Activated naive CD4-positive, alpha-beta T cell treated with anti-CD3 and anti-CD28 coated beads, Interleukin-2, amount 50 U/mL, for 72 hours (primary cell): Measurements from ENCODE around the gene PSTPIP1. TPM values are rescaled to one million over a fixed set of nuclear protein-coding genes. Genes with fewer than 3 reads are reported as not detected.

Experiments
- ATAC-seq, 2 donors: fragments of 150-1000 bp; cut with Tn5 transposase; 2 replicates each; pipeline ENCODE4 v1.10.0; 2021; ENCODE audit warnings: mild to moderate bottlenecking in 2 of 2, moderate library complexity in 2 of 2
- DNase-seq, 2 donors: peaks; one replicate each; pipeline ENCODE4 v3.0.0; 2021 to 2022; ENCODE audit warnings: low spot score in 2 of 2
- H3K27ac Mint-ChIP-seq, 2 donors: one replicate each; pipeline ENCODE4 v1.8.0; 2022; ENCODE audit warnings: mild to moderate bottlenecking in 2 of 2, mixed read lengths in 2 of 2
- H3K36me3 Mint-ChIP-seq, 2 donors: one replicate each; pipeline ENCODE4 v1.8.0; 2022; ENCODE audit warnings: mixed read lengths in 2 of 2
- H3K9me3 Mint-ChIP-seq, 2 donors: one replicate each; pipeline ENCODE4 v1.8.0; 2022; ENCODE audit warnings: mixed read lengths in 2 of 2
- total RNA-seq, 2 donors: library from RNA; stranded (reverse); gene quantifications; one replicate each; pipeline ENCODE4 v1.2.3, GENCODE V29; 2022

The PSTPIP1 gene
- total RNA-seq, 2 donors from 2014 or later = 95.5 to 149 TPM

DNA sequence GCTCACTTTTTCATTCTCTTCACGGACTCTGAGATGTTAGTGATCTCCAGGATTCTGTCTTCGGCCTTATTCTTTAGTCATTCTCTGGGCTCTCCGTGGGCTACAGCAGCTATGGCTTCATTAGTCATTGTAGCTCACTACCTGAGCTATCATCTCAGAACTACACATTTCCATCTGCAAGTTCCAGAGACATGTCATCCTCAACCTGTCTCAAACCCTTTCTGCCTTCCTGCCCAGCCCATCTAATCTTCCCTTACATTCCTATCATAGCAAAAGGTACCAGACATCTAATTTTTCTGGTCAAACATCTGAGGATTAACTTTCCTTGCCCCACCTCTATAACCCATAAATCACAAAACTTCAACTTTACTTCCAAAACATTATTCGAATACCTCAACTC is 62.8 kb downstream of the PSTPIP1 start:
- peak in 1 of 2 donors; percentile 81 for ATAC-seq
- Mint-ChIP-seq H3K9me3 (no peaks in the 10 kb centered on the region), H3K36me3 (no peaks in the 10 kb centered on the region), H3K27ac (no peak overlapping the region)
- DNase-seq = no peak

DNA sequence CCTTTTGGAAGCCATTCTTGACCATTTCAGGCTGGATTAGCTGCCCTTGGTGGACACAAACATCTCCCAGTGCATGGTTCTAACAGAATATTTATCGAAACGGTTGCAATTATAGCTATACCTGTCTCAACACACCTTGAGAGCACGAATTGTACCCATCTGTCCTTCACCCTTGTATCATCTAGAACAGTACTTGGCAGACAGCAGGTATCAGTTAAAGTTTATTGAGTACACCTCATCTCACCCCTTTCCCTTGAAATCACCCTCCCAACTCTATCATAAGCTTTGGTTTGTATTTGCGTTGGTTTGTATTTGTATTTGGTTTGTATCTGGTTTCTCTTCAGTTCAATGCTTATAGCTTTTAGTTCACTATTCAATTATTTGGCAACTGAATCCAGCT is 63.5 kb downstream of the PSTPIP1 start:
- H3K9me3 Mint-ChIP-seq = no peaks in the 10 kb centered on the region
- H3K27ac Mint-ChIP-seq = no peak overlapping the region
- no peaks in the 10 kb centered on the region for H3K36me3 Mint-ChIP-seq
- DNase-seq (no peak), ATAC-seq (no peak)

DNA sequence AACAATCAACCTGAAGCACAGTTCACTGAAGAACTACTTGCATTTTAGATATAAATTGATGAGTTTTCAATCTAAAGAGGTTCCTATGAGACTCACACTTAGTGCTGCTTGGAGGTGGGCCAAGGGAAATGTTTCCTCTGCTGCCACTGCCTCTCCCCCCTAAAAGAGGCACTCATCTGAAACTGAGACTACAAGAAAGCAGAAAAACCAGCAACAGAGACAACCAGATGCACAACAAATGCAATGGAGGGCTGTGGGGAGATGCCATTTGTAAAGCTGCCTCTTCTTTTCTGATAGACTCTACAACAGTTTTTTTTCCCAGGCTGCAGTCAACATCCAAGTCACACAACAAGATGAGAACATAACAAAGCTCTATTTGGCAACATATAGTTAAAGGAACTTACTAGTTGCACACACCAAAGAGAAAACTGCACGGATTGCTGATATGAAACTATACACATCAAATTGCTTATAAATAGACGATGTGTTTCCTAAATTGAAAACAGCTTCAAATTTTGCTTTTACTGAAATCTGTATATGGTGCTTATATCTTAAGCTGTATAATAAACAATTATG is 64.9 kb downstream of the PSTPIP1 start:
- DNase-seq (no peak), ATAC-seq (peak in 1 of 2 donors; percentile 29)
- peak overlapping the region in 1 of 2 donors; percentile 38 for H3K27ac Mint-ChIP-seq
- no peaks in the 10 kb centered on the region for H3K36me3 Mint-ChIP-seq
- no peaks in the 10 kb centered on the region for H3K9me3 Mint-ChIP-seq

DNA sequence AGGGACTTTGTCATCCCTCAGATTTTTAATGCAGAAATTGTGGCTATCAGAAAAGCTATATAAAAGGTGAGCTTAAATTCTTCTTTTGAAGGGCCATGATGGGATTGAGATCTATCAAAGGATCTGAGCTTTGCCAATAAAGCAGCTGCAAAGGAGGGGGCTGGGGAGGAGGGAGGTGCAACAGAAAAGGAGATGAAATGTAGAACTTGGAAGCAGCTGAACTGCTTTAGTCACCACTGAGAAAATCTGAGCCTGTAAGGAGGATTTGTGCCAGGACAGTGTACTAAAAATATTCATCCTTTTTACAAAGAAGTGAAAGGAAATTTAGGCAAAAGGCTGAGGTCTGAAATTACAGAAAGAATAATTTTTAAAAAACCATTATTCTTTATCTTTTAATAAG is 65.6 kb downstream of the PSTPIP1 start:
- H3K36me3 Mint-ChIP-seq = no peaks in the 10 kb centered on the region
- no peak overlapping the region for H3K27ac Mint-ChIP-seq
- ATAC-seq (no peak), DNase-seq (no peak)
- no peaks in the 10 kb centered on the region for H3K9me3 Mint-ChIP-seq

DNA sequence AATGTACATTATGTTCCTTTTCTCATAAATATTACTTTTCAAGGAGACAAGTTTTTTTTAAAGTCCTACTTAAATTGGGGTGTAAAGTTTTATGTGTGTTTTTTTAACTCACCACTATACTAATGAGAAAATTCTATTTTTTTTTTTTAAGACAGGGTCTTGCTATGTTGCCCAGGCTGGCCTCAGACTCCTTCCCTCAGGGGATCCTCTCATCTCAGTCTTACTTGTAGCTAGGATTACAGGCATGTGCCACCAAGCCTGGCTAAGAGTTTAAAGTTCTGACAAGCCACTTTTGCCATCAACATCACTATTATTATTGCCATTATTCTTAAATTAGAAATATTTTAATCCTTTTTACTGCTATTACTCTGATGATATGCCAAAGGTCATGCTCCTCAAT is 68.3 kb downstream of the PSTPIP1 start:
- DNase-seq (no peak), ATAC-seq (no peak)
- H3K36me3 Mint-ChIP-seq = no peaks in the 10 kb centered on the region
- H3K27ac Mint-ChIP-seq = no peak overlapping the region
- H3K9me3 Mint-ChIP-seq = no peaks in the 10 kb centered on the region

DNA sequence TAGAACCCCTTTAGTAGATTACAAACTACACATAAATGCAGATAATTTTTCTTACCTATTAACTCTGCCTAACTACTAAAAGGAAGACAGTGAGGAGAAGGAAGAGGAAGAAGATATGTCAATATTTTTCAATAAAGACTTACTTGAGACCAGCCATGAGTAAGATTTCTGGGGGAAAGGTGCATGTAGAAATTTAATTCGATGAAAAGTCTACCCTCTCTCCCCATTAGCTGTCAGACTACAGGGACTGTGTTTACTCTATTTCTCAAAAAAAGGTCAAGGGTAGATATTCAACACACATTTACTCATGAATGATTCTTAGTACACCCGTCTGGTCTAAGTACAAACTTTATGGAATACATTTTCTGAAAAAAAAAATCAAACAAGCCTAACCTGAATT is 69.1 kb downstream of the PSTPIP1 start:
- no peaks in the 10 kb centered on the region for H3K36me3 Mint-ChIP-seq
- H3K27ac Mint-ChIP-seq = no peak overlapping the region
- H3K9me3 Mint-ChIP-seq = no peaks in the 10 kb centered on the region
- DNase-seq = no peak
- ATAC-seq = no peak

DNA sequence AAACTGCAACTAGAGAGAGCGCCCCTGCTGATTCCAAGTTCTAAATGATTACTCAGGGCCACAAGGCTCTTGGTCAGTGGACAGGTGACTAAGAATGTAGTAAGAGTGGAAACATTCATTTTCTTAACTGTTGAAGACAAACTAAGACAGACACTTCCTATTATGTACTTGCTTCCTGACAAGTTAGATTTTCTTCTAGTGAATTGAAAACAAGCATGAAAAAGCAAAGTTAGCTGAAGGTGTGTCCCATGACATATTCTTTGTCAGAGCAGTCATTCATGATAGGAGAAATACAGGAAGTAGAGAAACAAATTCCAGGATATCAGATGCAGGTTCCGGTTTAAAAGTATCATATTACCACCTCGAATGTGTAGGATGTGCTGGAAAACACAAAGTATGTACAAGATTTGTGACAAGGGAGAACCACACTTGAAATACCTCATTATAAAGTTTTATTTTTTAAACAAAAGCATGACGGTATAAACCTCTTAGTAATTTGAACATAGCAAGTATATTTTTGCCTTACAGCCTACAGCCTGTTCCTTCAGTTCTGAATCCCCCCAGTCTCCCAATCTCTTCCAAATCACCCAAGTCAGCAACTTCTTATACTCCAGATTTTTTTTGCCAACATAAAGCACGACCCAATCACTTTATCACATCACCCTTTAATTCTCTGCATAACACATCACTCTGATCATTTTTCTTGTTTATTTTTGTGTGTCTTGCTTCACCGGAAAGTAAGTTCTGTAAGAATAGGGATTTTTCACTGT is 69.8 kb downstream of the PSTPIP1 start:
- H3K36me3 Mint-ChIP-seq = peaks cover 0 to 5% of the 10 kb centered on the region in 2 donors
- H3K27ac Mint-ChIP-seq = no peak overlapping the region
- H3K9me3 Mint-ChIP-seq = no peaks in the 10 kb centered on the region
- DNase-seq (no peak), ATAC-seq (peak; percentile 52 to 53)

DNA sequence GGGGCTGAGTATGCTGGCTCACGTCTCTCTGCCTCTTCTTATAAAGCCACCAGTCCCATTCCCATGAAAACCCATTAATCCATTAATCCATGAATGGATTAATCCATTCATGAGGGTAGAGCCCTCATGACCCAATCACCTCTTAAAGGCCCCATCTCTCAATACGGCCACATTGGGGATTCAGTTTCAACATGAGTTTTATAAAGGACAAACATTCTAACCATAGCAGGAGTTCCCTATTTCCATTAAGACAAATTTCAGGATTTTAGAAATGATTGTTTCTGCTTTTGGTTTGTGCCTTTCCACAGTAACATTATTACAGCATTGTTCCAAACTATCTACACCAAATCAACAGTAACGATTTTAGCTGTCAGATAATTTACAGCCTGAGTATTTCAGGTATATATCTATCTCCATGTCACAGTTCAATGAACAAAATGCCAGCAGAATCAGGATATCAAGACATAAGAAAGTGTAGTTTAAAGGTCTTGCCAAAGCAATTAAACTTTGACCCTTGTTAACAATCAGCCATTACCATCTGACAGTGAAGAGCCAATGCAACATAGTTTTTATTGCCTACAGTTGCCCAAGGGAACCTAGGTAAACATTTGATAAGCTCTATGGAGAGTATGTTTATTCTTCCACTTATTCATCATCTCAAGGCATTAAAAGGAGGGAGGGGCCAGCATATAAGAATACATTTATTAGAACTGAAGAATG is 72.2 kb downstream of the PSTPIP1 start:
- DNase-seq (no peak), ATAC-seq (no peak)
- no peaks in the 10 kb centered on the region for H3K9me3 Mint-ChIP-seq
- H3K36me3 Mint-ChIP-seq = peaks cover 0 to 7% of the 10 kb centered on the region in 2 donors
- H3K27ac Mint-ChIP-seq = no peak overlapping the region

DNA sequence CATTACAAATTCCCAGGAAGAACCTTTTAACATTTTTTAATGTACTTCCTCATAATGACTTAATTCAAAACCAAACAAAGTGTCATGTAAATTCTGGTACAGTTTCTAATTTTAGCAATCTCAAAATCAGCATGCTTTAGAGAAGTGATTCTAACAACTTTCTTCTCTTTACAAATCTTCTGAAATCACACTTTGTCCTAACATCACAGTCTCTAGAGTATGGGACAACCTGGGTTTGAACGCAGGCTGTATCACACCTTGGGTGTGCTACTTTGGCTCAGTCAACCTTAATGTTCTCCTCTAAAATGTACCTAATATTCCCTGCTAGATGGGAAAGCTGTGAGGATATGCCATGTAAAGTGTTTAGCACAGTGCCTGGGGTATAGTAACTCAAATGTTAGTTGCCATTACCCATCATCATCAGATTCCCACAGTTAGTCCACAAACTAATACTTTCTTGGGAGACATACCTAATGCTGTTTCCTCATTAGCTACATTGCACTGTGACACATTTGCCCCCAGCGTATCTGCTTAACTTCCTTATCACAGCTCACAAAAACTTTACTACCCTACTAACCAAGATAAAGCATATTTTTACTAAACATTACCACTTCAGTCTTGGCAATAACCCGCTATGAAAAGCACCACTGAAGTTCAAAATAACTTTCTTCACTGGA is 72.9 kb downstream of the PSTPIP1 start:
- H3K36me3 Mint-ChIP-seq = peaks cover 0 to 7% of the 10 kb centered on the region in 2 donors

DNA sequence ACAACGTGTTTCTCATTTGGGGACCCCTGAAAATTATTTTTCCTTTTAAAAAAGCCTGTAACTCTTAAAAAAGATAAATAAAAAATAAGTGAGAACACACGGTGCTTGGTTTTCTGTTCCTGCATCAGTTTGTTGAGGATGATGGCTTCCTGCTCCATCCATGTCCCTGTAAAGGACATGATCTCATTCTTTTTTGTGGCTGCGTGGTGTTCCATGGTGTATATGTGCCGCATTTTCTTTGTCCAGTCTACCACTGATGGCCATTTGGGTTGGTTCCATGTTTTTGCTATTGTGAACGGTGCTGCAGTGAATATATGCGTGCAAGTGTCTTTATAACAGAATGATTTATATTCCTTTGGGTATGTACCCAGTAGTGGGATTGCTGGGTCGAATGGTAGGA is 73.7 kb downstream of the PSTPIP1 start:
- ATAC-seq = no peak
- H3K27ac Mint-ChIP-seq = no peak overlapping the region

More for the DNA sequence above, 72.9 kb downstream of the PSTPIP1 start:
- Mint-ChIP-seq H3K9me3 (no peaks in the 10 kb centered on the region), H3K27ac (no peak overlapping the region)
- DNase-seq (no peak), ATAC-seq (no peak)

DNA sequence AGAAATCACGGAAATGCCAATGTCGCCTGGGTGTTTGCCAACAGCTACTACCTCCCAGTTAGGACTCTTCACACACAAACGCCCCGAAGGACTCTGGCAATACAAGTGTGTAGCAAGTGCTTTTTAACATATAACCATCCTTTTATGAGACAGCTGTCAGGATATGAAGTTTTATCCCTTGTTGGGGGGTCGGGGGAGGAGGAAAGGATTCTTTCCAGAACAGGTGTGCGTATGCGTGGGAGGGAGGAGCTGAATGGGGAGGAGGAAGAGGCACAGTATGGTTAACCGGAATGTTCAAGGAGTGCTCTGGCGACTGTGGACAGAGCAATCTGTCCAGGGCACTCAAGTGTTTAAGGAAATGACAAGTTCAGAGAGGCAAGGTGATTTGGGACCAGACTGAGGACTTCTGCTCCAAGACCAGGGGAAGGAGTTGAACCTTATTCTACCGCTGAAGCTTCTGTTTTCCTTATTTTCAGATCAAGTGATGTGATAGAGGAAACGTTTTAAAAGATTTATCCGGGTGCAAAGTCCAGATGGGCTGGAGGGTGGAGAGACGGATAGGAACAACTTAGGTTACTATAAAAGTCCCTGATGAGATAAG is 74.7 kb downstream of the PSTPIP1 start:
- Mint-ChIP-seq H3K27ac (peak overlapping the region; percentile 28 to 83), H3K9me3 (no peaks in the 10 kb centered on the region), H3K36me3 (peaks cover 0 to 7% of the 10 kb centered on the region in 2 donors)
- DNase-seq (no peak), ATAC-seq (no peak)

More for the DNA sequence above, 73.7 kb downstream of the PSTPIP1 start:
- Mint-ChIP-seq H3K36me3 (peaks cover 0 to 7% of the 10 kb centered on the region in 2 donors), H3K9me3 (no peaks in the 10 kb centered on the region)
- no peak for DNase-seq

DNA sequence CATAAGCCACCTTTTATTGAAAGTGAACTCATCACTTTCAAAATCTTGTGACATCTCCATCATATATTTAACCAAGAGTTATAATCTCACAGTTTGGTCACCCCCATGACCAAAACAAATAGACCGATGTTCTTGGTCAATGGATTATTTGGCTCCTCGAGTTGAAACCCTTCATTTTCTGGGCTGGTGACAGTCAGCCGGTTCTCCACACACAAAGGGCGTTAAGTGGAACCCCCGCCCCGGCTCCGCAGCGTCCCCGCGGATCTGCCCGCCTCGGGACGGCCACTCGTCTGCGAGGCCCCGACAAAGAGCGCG is 75.2 kb downstream of the PSTPIP1 start:
- H3K27ac Mint-ChIP-seq = peak overlapping the region in 1 of 2 donors; percentile 28
- ATAC-seq = no peak

DNA sequence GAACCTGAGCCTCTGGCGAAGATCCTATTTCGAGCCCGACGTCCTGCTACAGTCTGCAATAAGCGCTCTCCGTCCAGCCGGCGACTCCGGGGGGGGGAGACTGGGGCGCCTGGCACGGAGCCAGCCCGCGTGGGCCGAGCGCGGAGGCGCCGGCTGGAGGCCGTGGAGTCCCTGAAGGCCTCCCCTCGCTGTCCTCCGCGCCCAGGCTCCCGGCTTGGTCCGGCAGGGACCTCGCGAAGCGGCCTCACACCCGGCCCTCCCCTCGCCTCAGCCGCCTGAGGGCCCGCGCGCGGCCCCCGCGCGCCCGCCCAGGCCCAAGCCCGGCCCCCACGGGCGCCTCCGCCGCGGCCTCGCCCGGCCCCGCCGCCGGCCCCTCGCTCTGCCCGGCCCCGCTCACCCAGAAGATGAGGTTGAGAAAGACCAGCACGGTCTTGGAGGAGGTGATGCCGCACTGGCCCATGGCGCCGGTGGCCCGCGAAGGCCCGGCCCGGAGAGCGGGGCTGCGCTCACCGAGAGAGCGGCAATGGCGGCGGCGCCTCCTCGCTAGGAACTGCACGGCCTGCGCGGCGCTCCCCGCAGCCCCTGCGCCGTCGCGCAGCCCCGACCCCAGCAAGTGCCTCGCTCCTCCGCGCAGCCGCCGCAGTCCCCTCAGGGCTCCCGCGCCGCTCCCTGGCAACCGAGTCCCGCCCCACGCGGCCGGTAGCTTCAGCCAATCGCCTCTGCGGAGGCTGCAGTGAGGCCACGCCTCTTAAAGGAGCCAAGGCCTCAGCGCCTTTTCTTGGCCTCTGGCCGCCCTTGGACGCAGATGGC is 75.8 kb downstream of the PSTPIP1 start, which contains the start of gene TSPAN3:
Gene TSPAN3 (minus strand): TSS at position 615 of the 810 bp plus-strand sequence. CDS start 155 bp downstream, at position 460.
- Mint-ChIP-seq H3K9me3 (no peaks in the 10 kb centered on the region), H3K27ac (peak within 1 kb of the TSS; percentile 57 to 73), H3K36me3 (peaks cover 0 to 7% of the 10 kb centered on the region in 2 donors)
- DNase-seq (peak; percentile 91 to 93), ATAC-seq (peak; percentile 99 to 100)

More for the DNA sequence above, 75.2 kb downstream of the PSTPIP1 start:
- Mint-ChIP-seq H3K9me3 (no peaks in the 10 kb centered on the region), H3K36me3 (peaks cover 0 to 7% of the 10 kb centered on the region in 2 donors)
- DNase-seq = no peak

DNA sequence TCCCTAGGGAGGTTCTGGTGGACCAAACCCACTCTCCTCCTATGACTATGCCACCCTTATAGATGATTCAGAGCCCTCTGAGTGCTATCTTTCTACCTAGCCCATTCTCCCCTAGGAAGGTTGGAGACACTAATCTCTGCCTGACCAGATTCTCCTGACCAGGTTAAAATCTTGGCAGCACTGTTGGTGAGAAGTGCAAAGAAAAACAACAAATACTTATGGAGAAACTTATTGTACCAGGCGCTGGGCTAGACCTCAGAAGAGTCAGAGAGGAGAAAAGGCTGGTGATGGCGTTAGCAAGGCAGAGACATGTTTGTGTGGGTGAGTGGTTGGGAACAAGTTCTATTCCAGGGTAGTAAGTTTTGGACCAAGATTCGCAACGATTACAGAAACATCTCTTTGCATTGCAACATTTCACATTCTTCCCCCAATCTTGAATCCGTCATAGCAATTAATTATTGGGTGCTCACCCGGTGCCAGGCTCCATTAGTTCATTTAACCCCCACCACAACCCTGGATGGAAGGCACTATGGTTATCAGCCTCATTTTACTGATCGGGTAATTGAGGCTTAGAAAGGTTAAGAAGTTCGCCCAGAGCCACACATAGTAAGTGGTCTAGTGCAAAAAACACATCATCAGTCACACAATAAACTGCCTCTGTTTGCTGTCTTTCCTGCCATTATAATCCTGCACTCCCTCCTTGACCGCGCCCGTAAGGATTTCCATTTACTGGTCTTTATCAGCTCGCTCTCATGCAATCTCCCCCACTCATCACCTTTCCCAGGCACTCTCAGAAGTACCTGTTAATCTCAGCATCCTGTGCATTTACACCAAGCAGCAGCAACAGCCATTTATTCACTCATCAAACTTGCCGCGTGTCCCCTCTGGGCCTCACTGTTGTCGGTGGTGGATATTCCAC is 76.6 kb downstream of the PSTPIP1 start:
- no peaks in the 10 kb centered on the region for H3K9me3 Mint-ChIP-seq
- peak overlapping the region; percentile 57 to 73 for H3K27ac Mint-ChIP-seq
- ATAC-seq (no peak), DNase-seq (no peak)
- peaks cover 0 to 7% of the 10 kb centered on the region in 2 donors for H3K36me3 Mint-ChIP-seq

DNA sequence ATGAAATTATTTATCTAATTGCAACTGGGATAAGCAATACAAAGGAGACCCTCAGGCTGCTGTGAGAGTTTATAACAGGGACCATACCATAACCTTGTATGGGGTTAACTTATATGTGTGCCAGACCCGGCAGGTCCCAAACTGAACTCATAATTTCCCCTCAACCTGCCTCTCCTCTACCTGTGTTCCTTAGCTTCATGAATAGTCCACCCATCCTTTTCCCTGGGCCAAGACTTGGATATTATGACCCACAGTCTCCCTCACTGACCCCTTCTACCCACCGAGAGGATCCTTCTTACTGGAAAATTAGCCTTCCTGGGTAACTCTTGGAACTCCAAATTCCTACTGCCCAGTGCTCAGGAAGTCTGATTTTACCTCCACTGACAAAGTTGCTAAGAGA is 79.4 kb downstream of the PSTPIP1 start:
- ATAC-seq = no peak
- peaks cover 0 to 6% of the 10 kb centered on the region in 2 donors for H3K36me3 Mint-ChIP-seq
- DNase-seq = no peak
- no peak overlapping the region for H3K27ac Mint-ChIP-seq
- H3K9me3 Mint-ChIP-seq = no peaks in the 10 kb centered on the region
